HepG2 (cell line): ENCODE measurements around the gene SEC11A. TPM values are rescaled to one million over a fixed set of nuclear protein-coding genes. Genes with fewer than 3 reads are reported as not detected.

Source experiments
- ATAC-seq: fragments of 200-7000 bp; cut with Tn5 transposase; 3 replicates; pipeline ENCODE4 v1.9.1; 2020; ENCODE audit warnings: mild to moderate bottlenecking, moderate library complexity
- BruUV-seq: library from RNA; stranded (reverse); fragments of 400-500 nt; replicated peaks from 2 replicates; lab custom pipeline; 2021; lab: Mats Ljungman, UMichigan
- CTCF ChIA-PET: fragments of 300-600 bp; formaldehyde crosslinking; extraction: SDS; loops from one replicate; lab custom pipeline; 2021; ENCODE audit warnings: low total read pairs, inconsistent platforms, low intra/inter-chr PET ratio; lab: Yijun Ruan, JAX
- POLR2A ChIA-PET: fragments of 350-600 bp; sonication (Branson Sonifier 250); formaldehyde crosslinking; loops from one replicate; lab custom pipeline; 2020; ENCODE audit warnings: antibody characterized with exemption, inconsistent platforms; lab: Yijun Ruan, JAX
- DNase-seq: peaks from one replicate; pipeline ENCODE4 v3.0.0-alpha.2; 2015; ENCODE audit warnings: low spot score
- FAIRE-seq: peaks from 3 replicates; lab custom pipeline; 2011; peaks lifted over from hg19 to GRCh38; lab: Jason Lieb, UNC
- H2AFZ ChIP-seq: one replicate; pipeline ENCODE4 v1.6.1; 2011; ENCODE audit warnings: low read length, inconsistent platforms
- H3K27ac ChIP-seq: fragments of 300-600 bp; 3 replicates; pipeline ENCODE4 v1.8.0; 2011; ENCODE audit warnings: mixed run types, mild to moderate bottlenecking, mixed read lengths, low read length, inconsistent platforms; ENCODE audit not compliant: insufficient read depth; ENCODE audit errors: extremely low read length
- H3K27me3 ChIP-seq, 2 experiments: fragments of 200-600 bp in 1 of 2; 2 replicates in 1 of 2; 3 replicates in 1 of 2; pipeline versions ENCODE4 v1.6.0 to v1.8.0; 2011; ENCODE audit warnings: low read length in 2 of 2, mild to moderate bottlenecking in 2 of 2, moderate library complexity in 2 of 2, inconsistent platforms in 1 of 2; ENCODE audit not compliant: insufficient read depth in 2 of 2, control insufficient read depth in 1 of 2
- H3K36me3 ChIP-seq, 2 experiments: fragments of 200-600 bp in 1 of 2; replicated peaks in 1 of 2; 2 replicates in 1 of 2; 3 replicates in 1 of 2; pipeline versions ENCODE4 v1.5.1 to v1.8.0; 2011; ENCODE audit warnings: low read length in 2 of 2, inconsistent platforms in 1 of 2; ENCODE audit not compliant: insufficient read depth in 2 of 2, control insufficient read depth in 1 of 2
- H3K4me1 ChIP-seq: 2 replicates; pipeline ENCODE4 v1.5.1; 2012; ENCODE audit warnings: low read length, inconsistent platforms; ENCODE audit not compliant: insufficient read depth
- H3K4me2 ChIP-seq: 2 replicates; pipeline ENCODE4 v1.6.0; 2011; ENCODE audit warnings: low read depth, low read length, inconsistent platforms
- H3K4me3 ChIP-seq, 3 experiments: fragments of 200-600 bp in 1 of 3; sonication (generic), shearing (Covaris generic) in 1 of 3; replicated peaks in 1 of 3; 2 replicates each; pipeline ENCODE4 v1.5.1; 2011 to 2016; ENCODE audit warnings: low read length in 3 of 3, inconsistent platforms in 2 of 3, low read depth in 2 of 3, mild to moderate bottlenecking in 2 of 3, control low read depth in 1 of 3, mixed read lengths in 1 of 3; ENCODE audit not compliant: insufficient read depth in 1 of 3
- H3K79me2 ChIP-seq: one replicate; pipeline ENCODE4 v1.6.1; 2011; ENCODE audit warnings: low read length, inconsistent platforms; ENCODE audit not compliant: insufficient read depth
- H3K9ac ChIP-seq: 2 replicates; pipeline ENCODE4 v1.6.0; 2011; ENCODE audit warnings: mild to moderate bottlenecking, low read depth, low read length, inconsistent platforms; ENCODE audit not compliant: insufficient read depth
- H3K9me3 ChIP-seq: 2 replicates; pipeline ENCODE4 v1.5.1; 2012; ENCODE audit warnings: mild to moderate bottlenecking, low read length
- H4K20me1 ChIP-seq: 2 replicates; pipeline ENCODE4 v1.6.0; 2011; ENCODE audit warnings: inconsistent platforms, mild to moderate bottlenecking, low read length, moderate library complexity; ENCODE audit not compliant: insufficient read depth
- AGO2 ChIP-seq: fragments of 200-400 bp; formaldehyde crosslinking; optimal IDR thresholded peaks from 2 replicates; pipeline ENCODE3; 2017; ENCODE audit warnings: mild to moderate bottlenecking, low read depth, low read length, moderate library complexity
- BHLHE40 ChIP-seq: IDR thresholded peaks from 2 replicates; pipeline ENCODE4 v1.6.1; 2011; ENCODE audit warnings: low read length, improper control_type of control experiment
- CCDC6 ChIP-seq: sonication (generic); formaldehyde crosslinking; IDR thresholded peaks from 2 replicates; pipeline ENCODE4 v1.8.1; 2022; ENCODE audit warnings: mild to moderate bottlenecking, missing genetic modification reagents, moderate library complexity
- ETV5 ChIP-seq: IDR thresholded peaks from 2 replicates; pipeline ENCODE4 v1.6.1; 2018; ENCODE audit warnings: missing biosample characterization, missing genetic modification reagents, inconsistent platforms, borderline replicate concordance
- FUBP1 ChIP-seq: sonication (generic); formaldehyde crosslinking; IDR thresholded peaks from 2 replicates; pipeline ENCODE4 v1.5.1; 2020; ENCODE audit warnings: missing genetic modification reagents, mild to moderate bottlenecking, borderline replicate concordance
- GFI1 ChIP-seq: sonication (generic); formaldehyde crosslinking; IDR thresholded peaks from 2 replicates; pipeline ENCODE4 v1.5.0; 2020; ENCODE audit warnings: missing genetic modification reagents, mild to moderate bottlenecking, borderline replicate concordance
- KAT8 ChIP-seq: IDR thresholded peaks from 2 replicates; pipeline ENCODE4 v1.6.1; 2016; ENCODE audit warnings: missing genetic modification reagents, missing compliant biosample characterization
- MEF2D ChIP-seq: sonication (generic); formaldehyde crosslinking; IDR thresholded peaks from 2 replicates; pipeline ENCODE4 v1.5.1; 2020; ENCODE audit warnings: mild to moderate bottlenecking, missing genetic modification reagents
- PTBP1 ChIP-seq: fragments of 200-400 bp; formaldehyde crosslinking; IDR thresholded peaks from 2 replicates; pipeline ENCODE4 v1.6.1; 2018; ENCODE audit warnings: low read length, low read depth; ENCODE audit not compliant: poor library complexity, severe bottlenecking
- ZNF20 ChIP-seq: sonication (generic); formaldehyde crosslinking; IDR thresholded peaks from 2 replicates; pipeline ENCODE4 v1.4.0; 2020; ENCODE audit warnings: mild to moderate bottlenecking, moderate library complexity, missing genetic modification reagents
- ZNF670 ChIP-seq: sonication (generic); formaldehyde crosslinking; IDR thresholded peaks from 2 replicates; pipeline ENCODE4 v1.8.0; 2022; ENCODE audit warnings: mild to moderate bottlenecking, missing genetic modification reagents, borderline replicate concordance
- ZNF691 ChIP-seq: sonication (generic); formaldehyde crosslinking; IDR thresholded peaks from 2 replicates; pipeline ENCODE4 v1.4.0; 2020; ENCODE audit warnings: missing genetic modification reagents, low read depth, mild to moderate bottlenecking, borderline replicate concordance
- ZNF749 ChIP-seq: sonication (generic); formaldehyde crosslinking; IDR thresholded peaks from 2 replicates; pipeline ENCODE4 v1.8.0; 2022; ENCODE audit warnings: mild to moderate bottlenecking, missing genetic modification reagents, moderate library complexity, borderline replicate concordance
- ZNF770 ChIP-seq: sonication (generic); formaldehyde crosslinking; IDR thresholded peaks from 2 replicates; pipeline ENCODE4 v1.5.0; 2020; ENCODE audit warnings: mild to moderate bottlenecking, missing genetic modification reagents
- ZNF816 ChIP-seq: sonication (generic); formaldehyde crosslinking; IDR thresholded peaks from 2 replicates; pipeline ENCODE4 v1.8.0; 2022; ENCODE audit warnings: missing genetic modification reagents, mild to moderate bottlenecking, borderline replicate concordance
- WGBS: methylation state at CpG from one replicate; pipeline ENCODE4 v1.1.6; 2017; ENCODE audit warnings: low lambda C conversion rate; 5-methylcytosine and 5-hydroxymethylcytosine counted together
- in situ Hi-C: cut with HindIII; loops from 2 replicates; pipeline ENCODE4 v1.10.0; 2017; ENCODE audit warnings: low pct_unique_long_range_greater_than_20kb; ENCODE audit not compliant: extremely low pct_ligation_motif_present
- intact Hi-C: fragments of 100-400 bp; cut with micrococcal nuclease; formaldehyde crosslinking; loops from one replicate; pipeline ENCODE4 v1.10.0; 2022; ENCODE audit not compliant: unreplicated experiment
- polyA plus RNA-seq, 8 experiments: library from polyadenylated mRNA; depleted of rRNA in 3 of 8; stranded (reverse) in 7 of 8; unstranded in 1 of 8; fragments of >200 nt; fragmentation: Illumina TruSeq in 4 of 8; extraction: Trizol in 4 of 8; gene quantifications; 2 replicates each; pipeline versions ENCODE4 v1.2.1 to v1.2.3, GENCODE V29; 2011 to 2016; ENCODE audit warnings: low read depth in 4 of 8, missing spikeins in 1 of 8, mixed read lengths in 1 of 8; ENCODE audit not compliant: insufficient read depth in 1 of 8
- total RNA-seq, 5 experiments: library from RNA; depleted of rRNA; stranded (reverse); fragments of >200 nt; fragmentation: Illumina TruSeq; extraction: Trizol; gene quantifications; 2 replicates each; pipeline ENCODE4 v1.2.3, GENCODE V29; 2016; ENCODE audit warnings: low read depth in 1 of 5

SEC11A gene
- total and polyA plus RNA-seq, 2 of the 13 experiments (the other 11 are each of a cell fraction or from before 2014, with no cell fraction given): 141 to 230 TPM

GRCh38 chr15:84643838-84644237 is 72.1 kb downstream of the SEC11A start:
- CTCF ChIA-PET: no interaction called here
- H3K79me2 ChIP-seq: no peaks in the 10 kb centered on the region
- no peak overlapping the region for H3K9ac ChIP-seq
- H3K27me3 ChIP-seq: no peaks in the 10 kb centered on the region
- H4K20me1 ChIP-seq: no peaks in the 10 kb centered on the region
- no peak overlapping the region for H3K4me3 ChIP-seq
- no peak for FAIRE-seq
- no peak for ATAC-seq
- TF ChIP-seq CCDC6: no peak
- no peak for TF ChIP-seq ZNF691
- TF ChIP-seq ZNF749: no peak
- no peak for TF ChIP-seq GFI1 (CRISPR knock-in tag)
- TF ChIP-seq ZNF770 (CRISPR knock-in tag): no peak
- no peak for TF ChIP-seq MEF2D (CRISPR knock-in tag)
- TF ChIP-seq FUBP1 (CRISPR knock-in tag): no peak
- no peak for TF ChIP-seq PTBP1
- TF ChIP-seq ZNF816 (CRISPR knock-in tag): no peak
- TF ChIP-seq AGO2: no peak
- no peak for TF ChIP-seq ZNF20
- no peak for TF ChIP-seq KAT8
- no peak for TF ChIP-seq BHLHE40
- no peak for TF ChIP-seq ZNF670 (CRISPR knock-in tag)
- TF ChIP-seq ETV5 (CRISPR knock-in tag): no peak
- no TSS peak for BruUV-seq
- no peak overlapping the region for H3K27ac ChIP-seq
- no peak for DNase-seq
- peaks cover 33 to 76% of the 10 kb centered on the region in 2 experiments for H3K36me3 ChIP-seq
- no peaks in the 10 kb centered on the region for H3K9me3 ChIP-seq
- no peak overlapping the region for H3K4me2 ChIP-seq
- no peak overlapping the region for H2AFZ ChIP-seq
- in situ Hi-C loops (no loop called here), intact Hi-C loops (no loop called here)
- H3K4me1 ChIP-seq: no peaks in the 10 kb centered on the region
- WGBS: 98% methylated on average over 3 of the region's 6 CpGs
- POLR2A ChIA-PET: interaction anchor here (1.3 to 7.5 kb wide), 2 partner anchors 9 to 15 kb away, joined by 4 to 45 read pairs; partner anchors contain the start of gene WDR73
